ACHN (cell line): ENCODE measurements around the gene ACE.

Experiments
- DNase-seq: peaks from one replicate; pipeline ENCODE4 v3.0.0-alpha.2; 2015
- in situ Hi-C: cut with HindIII; loops from 2 replicates; pipeline ENCODE4 v1.10.0; 2017; ENCODE audit warnings: low sequenced_read_pairs, low pct_ligation_motif_present, low pct_unique_long_range_greater_than_20kb

Gene ACE

DNA sequence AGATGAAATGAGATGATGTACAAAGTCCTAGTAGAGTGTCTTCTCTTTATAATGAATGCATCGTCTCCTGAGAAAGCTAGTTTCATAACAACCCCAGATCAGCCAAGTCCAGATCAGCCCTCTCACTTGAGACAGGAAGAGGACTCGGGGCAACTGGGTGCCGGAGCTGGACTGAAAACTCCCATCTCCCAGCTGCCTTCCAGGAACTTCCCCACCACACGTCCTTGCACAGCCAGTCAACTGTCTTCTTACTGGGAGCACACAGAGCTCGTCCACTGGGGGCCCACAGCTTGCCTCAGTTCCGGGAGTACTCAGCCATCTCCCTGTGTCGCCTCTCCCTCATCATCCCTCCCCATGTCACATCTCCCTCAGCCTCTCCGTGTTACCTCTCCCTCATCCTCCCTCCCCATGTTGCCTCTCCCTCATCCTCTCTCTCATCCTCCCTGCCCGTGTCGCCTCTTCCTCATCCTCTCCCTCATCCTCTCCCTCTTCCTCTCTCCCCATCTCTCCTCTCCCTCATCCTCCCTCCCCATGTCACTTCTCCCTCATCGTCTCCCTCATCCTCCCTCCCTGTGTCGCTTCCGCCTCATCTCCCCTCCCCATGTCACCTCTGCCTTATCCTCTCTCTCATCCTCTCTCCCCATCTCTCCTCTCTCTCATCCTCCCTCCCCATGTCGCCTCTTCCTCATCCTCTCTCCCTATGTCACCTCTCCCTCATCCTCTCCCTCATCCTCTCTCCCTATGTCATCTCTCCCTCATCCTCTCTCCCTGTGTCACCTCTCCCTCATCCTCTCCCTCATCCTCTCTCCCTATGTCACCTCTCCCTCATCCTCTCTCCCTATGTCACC lies 23.9 kb downstream of the ACE start:
- in situ Hi-C loops, result no loop called here
- no peak for DNase-seq

DNA sequence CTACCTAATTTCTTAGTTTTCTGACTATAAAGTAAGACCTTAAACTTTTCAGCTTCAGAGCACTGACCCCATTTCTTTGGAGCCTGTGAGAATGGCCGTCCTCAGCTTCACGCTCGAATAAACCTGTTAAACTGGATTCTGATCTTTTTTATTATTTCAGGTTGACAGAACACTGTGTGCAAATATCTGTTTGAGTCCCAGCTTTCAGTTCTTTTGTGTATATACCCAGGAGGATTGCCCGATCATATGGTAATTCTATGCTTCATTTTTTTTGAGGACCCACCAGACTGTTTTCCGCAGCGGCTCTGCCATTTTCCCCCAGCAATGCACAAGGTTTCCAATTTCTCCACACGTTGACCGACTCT lies 26.5 kb downstream of the ACE start:
- DNase-seq, result no peak
- in situ Hi-C loops, result no loop called here

DNA sequence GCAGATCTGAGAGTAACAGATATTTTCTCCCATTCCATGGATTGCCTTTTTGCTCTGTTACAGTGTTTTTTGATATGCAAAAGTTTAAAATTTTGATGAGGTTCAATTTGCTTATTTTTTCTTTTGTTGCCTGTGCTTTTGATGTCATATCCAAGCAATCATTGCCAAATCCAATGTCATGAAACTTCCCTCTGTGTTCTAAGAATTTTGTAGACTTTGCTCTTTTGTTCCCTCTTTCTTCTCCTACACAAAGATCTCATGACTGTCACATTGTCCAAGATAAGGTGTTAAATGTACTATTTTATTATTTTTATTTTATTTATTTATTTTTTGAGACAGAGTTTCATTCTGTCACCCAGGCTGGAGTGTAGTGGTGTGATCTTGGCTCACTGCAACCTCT lies 27.4 kb downstream of the ACE start:
- in situ Hi-C loops, result no loop called here
- no peak for DNase-seq

DNA sequence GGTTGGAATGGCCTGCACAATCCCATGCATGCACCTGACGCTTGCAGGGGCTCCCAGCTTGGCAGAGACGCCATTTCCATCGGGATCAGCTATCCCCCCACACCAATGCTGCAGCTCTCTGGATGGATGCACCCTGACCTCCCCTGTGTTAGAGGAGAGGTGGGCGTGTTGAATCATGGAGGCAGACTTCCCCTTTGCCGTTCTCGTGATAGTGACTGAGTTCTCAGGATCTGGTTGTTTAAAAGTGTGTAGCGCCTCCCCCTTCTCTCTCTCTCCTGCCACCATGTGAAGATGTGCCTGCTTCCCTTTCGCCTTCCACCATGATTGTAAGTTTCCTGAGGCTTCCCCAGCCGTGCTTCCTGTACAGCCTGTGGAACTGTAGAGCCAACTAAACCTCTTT lies 28.5 kb downstream of the ACE start:
- DNase-seq, result no peak
- in situ Hi-C loops, result no loop called here

DNA sequence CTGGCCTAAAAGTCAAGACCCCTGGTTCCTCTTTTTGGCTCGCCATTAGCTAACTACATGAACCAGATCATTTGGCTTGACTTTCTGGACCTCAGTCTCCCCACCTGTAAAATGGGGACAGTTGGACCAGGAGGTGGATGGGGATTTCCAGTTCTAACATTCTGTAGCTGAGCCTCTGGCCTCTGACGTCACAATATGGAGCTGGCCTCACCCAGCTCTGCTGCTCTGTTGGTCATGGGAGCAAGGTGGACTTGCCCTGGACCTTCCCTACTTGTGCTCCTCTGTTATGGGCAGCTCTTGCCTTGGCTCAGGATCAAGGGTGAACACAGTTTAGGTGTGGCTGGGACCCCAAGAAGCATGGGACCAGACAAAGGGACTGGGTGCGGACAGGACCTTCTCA lies 29.8 kb downstream of the ACE start:
- DNase-seq, result no peak
- in situ Hi-C loops, result no loop called here

DNA sequence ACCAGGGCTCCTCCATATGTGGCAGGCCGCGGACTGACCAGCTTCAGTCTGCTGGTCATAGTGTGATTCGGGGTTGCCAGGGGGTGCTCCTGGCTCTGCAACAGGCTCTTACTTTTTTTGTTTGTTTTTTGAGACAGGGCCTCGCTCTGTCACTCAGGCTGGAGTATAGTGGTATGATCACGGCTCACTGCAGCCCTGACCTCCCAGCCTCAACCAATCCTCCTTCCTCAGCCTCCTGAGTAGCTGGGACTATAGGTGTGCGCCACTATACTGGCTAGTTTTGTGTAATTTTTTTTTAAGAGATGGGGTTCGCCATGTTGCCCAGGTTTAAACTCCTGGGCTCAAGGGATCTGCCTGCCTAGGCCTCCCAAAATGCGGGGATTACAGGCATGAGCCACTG lies 34.5 kb downstream of the ACE start:
- in situ Hi-C loops, result no loop called here

DNA sequence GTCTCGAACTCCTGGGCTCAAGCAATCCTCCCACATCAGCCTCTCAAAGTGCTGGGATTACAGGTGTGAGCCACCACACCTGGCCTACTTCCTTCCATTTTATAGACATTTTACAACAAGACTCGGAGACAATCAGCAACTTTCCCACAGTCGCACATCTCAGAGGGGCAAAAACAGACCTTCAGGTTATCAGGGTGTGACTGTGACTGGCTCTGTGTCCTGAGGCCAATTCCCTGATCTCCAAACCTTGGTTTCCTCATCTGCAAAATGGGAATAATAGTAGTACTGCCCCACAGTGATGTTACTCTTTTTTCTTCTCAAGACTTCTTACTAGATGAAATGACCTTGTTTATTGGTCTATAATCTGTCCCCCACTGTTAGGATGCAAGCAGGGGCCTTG lies 35.5 kb downstream of the ACE start:
- no peak for DNase-seq
- in situ Hi-C loops, result no loop called here

More for the DNA sequence above, 34.5 kb downstream of the ACE start:
- DNase-seq, result no peak

DNA sequence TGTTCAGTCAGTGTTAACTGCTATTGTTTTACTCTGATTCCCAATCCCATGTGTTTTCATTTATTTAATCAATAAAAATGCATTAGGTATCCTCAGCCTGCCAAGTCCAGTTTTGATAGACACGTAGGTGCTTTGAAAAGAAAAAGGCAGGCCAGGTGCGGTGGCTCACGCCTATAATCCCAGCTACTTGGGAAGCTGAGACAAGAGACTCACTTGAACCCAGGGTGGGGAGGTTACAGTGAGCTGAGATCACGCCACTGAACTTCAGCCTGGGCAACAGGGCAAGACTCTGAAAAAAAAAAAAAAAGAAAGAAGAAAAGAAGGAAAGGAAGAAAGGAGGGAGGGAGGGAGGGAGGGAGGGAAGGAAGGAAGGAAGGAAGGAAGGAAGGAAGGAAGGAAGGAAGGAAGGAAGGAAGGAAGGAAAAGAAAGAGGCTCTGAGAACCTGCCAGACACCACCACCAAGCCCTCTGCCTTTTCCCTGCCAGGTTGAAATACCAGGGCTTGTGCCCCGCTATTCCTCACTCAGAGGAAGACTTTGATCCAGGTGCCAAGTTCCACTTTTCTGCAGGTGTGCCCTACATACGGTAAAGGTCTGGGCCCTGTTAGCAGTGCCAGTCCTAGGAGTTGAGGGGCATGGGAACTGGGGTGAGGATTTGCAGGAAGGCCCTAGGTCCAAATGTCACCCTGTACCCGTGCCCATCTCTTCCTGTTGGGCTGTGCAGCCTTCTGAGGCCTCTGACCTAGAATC lies 36.2 kb downstream of the ACE start:
- in situ Hi-C loops, result no loop called here
- no peak for DNase-seq

DNA sequence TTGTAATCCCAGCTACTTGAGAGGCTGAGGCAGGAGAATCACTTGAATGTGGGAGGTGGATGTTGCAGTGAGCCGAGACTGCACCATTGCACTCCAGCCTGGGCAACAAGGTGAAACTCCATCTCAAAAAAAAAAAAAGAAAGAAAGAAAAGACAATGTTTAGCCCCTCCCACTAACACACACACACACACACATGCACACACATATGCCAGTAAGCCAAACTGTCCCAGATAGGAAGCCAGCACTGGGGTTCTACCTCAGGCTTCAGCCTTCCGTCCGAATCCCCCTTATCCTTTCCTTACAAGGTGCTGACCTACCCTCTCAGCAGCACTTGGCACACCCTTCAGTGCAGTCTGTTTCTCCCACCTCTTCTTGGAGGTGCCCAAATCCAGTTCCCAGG lies 37.6 kb downstream of the ACE start:
- in situ Hi-C loops, result no loop called here
- no peak for DNase-seq

DNA sequence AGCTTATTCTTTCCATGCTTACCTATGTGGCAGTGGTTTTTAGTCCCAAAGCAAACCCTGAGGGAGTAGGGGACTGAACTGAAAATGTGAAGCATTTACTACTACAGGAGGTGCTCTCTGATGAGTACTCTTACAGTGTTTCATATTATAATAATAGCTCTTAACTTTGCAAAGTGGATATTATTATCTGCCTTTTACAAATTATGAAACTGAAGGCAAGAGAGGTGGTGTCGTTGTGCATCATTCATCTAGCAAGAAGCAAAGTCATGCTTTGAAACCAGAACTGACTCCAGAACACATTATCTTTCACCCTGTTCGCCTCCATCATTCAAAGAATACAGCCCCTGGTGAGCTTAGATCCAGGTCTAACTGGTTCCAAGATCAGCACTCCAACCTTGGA lies 38.1 kb downstream of the ACE start:
- in situ Hi-C loops, result no loop called here
- no peak for DNase-seq

DNA sequence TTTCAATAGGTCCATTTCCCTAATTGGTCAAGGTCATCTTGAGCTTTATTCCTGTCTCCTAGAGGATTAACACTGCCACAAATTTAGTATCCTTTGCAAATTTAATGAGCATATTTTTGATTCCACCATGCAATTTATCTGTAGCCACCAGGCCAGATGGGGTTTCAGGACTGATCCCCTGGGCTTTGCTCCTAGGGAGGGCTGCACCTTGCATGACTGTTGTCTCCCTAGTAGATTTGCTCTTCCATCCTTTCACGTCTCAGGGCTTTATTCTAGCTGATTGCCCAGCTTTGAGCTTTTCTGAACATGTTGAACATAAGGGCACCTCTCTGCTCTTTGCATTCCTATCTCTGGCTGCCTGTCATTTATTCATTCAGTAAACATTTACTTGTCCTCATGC lies 38.6 kb downstream of the ACE start:
- no peak for DNase-seq
- in situ Hi-C loops, result no loop called here

DNA sequence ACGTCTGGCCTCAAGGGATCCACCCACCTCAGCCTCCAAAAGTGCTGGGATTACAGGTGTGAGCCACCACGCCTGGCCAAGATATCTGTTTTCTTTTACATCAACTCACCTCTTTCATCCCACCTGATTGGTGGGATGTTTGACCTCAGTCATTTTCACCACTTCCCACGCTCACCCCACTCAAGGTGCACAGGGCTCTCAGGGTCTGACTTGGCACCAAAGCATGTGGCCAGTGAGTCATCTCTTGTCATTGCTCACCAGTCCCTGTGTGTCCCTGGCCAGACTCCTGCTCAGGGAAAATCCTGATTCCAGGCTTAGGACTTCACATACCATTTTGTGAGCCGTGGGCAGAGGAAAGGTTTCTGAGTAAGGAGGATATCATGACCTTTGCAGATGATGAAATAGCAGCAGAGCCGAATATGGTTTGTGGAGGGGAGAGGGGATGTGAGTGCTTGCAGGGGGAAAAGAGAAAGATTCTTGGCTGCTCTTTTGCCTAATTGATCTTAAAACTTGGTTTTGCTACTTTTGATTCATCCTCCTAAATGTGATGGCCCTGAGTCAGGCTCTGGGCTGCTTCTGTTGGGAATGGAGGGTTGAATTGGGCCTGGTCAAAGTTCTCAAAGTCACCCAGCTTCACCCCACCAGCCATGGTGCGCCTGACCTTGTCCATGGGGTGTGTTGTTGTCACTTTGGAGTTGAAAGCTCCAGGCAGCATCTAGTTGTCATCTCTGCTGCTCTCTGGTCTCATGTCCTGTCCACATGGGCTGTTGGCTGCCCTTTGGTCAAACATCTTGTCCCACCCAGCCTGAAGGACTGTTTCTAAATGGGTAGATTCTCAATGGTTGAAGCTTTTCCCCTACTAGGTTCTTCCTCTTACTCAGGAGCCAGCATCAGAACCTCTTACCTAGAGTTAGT lies 40.3 kb downstream of the ACE start:
- in situ Hi-C loops, result no loop called here
- peak; percentile 42 for DNase-seq

DNA sequence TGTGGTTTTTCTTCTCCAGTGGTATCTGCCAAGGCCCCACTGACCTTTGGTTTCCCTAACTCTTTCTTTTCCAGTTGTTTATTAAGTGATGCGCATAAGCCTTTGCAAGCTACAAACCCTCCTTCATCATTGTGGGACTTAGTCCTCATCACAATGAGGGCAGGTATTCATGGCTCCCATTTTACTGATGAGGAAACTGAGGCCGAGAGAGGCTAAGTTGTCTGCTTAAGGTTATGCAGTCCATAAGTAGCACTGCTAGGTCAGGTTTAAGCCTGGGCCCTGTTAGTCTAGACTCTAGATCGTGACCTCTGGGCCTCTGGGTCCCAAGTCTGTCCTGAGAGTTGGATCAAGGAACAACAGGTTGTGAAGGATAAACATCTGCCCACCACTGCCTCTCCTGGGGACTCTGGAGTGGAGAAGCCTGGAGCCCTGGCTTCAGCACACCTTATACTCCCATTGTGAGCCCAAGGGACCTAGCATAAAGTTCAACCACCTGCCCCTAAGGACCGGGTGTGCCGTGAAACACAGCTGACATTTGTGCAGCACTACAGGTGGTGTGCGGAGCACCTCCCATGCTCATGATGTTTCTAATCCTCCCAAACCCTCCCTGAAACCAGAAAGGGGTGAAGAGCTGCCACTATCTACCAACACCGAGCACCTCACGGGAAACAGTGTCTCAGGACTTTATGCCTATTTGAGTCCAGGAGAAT lies 41.1 kb downstream of the ACE start:
- in situ Hi-C loops, result no loop called here
- DNase-seq, result no peak

DNA sequence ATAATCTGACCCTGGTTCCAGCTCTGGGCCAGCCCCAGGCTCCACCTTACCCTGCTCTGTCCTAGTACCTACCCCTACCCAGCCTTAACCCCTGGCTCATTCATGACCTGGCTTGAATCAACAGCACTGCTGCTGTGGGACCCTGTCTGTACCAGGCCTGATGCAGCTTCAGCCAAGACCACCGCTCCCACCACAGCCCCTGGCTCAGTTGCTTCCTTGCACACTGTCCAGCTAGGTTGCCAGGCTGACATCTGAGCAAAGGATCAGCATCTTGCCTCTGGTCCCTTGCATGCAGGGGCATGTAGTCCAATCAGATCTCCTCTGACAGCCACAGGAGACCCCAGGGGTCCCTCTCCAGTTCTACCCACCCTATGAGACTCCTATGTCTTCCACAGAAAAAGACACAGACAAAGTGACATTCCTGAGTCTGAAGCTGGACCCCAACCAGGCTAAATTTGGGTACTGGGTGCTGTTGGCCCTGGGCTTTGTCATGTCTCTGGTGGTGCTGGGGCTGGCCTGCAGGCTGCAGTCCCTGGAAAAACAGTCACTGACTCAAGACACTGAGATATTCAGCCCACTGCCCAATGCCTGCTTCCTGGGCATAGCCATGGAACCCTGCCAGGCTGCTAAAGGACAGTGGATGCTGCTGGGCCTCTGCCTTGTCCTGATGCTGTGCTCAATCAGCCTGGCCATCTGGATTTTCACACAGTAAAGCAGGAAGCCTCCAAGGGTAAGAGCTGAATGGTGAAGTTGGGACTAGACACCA lies 42.4 kb downstream of the ACE start:
- in situ Hi-C loops, result no loop called here
- no peak for DNase-seq

DNA sequence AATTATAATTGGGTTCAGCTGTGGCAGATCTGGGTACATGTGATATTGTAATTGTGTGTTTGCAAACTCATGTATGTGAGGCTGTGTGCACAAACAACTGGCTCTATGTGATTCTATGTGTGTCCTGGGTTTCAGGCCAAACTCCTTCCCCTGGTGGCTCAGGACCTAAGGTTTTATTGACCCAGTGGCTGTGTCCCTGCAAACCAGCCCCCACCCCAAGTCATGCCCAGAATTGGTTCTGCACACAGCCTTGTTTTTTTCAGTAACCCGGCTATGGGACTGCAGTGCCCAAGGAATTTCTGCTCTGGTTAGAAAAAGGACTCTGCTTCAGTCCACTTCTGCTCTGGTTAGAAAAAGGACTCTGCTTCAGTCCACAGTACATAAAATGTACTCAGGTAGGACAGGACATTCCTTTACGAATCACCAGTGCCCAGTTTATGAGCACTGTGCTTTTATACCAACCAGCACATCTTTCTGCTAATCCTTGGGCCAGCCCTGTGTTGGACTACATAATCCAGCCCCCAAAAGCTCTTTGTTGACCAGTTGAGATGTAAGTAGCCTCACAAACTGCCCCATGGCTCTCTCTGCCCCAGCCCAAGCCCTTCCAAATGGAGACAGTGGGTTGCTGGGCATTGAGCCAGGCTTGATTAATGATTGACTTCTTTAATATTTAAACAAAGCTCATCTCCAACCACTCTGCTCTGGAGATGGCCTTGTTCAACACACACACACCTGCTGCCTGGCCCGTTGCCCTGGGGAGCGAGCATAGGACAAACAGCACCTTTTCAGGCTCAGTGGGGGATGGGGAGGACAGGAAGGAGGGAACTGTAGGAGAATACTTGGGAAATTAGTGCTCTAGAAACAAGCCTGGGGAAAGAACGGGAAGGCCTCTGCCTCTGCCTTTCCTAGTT lies 43.4 kb downstream of the ACE start:
- in situ Hi-C loops, result no loop called here
- DNase-seq, result peak; percentile 56

DNA sequence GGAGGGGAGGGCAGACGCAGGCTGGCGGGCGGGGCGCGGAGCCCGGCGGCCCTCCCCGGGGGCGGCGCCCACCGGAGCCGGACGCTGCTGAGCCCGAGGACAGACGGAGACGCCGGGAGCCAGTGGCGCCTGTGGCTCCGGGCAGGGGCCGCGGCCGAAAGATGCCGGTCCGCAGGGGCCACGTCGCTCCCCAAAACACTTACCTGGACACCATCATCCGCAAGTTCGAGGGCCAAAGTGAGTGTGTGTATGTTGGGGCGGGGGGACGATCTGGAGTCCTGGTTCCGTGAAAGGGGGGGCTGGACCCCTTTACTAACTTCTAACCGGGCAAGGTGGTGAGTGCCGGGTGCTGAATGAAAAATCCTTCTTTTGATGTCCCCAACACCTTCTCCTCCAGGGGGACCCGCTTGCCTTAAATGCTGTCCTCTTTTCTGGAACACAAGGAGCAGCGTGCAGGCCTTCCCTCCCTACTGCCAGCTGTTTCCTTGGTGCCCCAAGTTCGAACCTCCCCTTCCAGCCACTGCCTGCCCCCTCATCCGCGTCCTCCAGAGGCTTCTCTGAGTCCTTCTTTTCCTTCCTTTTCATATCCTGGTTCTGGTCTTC lies 46.5 kb downstream of the ACE start, which contains the start of gene KCNH6:
Gene KCNH6 (plus strand): TSS at position 106 of the 603 bp plus-strand sequence. CDS start 56 bp downstream, at position 162.
- in situ Hi-C loops, result no loop called here
- peak; percentile 17 for DNase-seq
